ENCODE measurements around the gene HBEGF.

Gene HBEGF

GRCh38 chr5:140346348-140347221 lies at the start of gene HBEGF:
HBEGF (minus strand) TSS chr5:140346603; CDS start chr5:140346328, 275 bp downstream.
- peak; percentile 26 to 27 for DNase-seq (ENCODE audit: extremely low read depth in 1 of 2, low read depth in 1 of 2)

GRCh38 chr5:140393738-140394137 lies 47.3 kb upstream of the HBEGF start:
- DNase-seq (ENCODE audit: extremely low read depth in 1 of 2, low read depth in 1 of 2), result no peak

- no peak for DNase-seq (ENCODE audit: extremely low read depth in 1 of 2, low read depth in 1 of 2)
Measured at GRCh38 chr5:140391732-140392131, 45.3 kb upstream of the HBEGF start.

- no peak for DNase-seq (ENCODE audit: extremely low read depth in 1 of 2, low read depth in 1 of 2)
Measured at GRCh38 chr5:140391312-140391711, 44.9 kb upstream of the HBEGF start.

- no peak for DNase-seq (ENCODE audit: extremely low read depth in 1 of 2, low read depth in 1 of 2)
Measured at GRCh38 chr5:140388052-140388451, 41.6 kb upstream of the HBEGF start.

- DNase-seq (ENCODE audit: extremely low read depth in 1 of 2, low read depth in 1 of 2), result no peak
Measured at GRCh38 chr5:140383300-140383699, 36.9 kb upstream of the HBEGF start.

GRCh38 chr5:140382866-140383265 lies 36.5 kb upstream of the HBEGF start:
- no peak for DNase-seq (ENCODE audit: extremely low read depth in 1 of 2, low read depth in 1 of 2)

- peak in 1 of 2 donors; percentile 31 for DNase-seq (ENCODE audit: extremely low read depth in 1 of 2, low read depth in 1 of 2)
Measured at GRCh38 chr5:140381972-140382371, 35.6 kb upstream of the HBEGF start.

GRCh38 chr5:140381351-140381750 lies 34.9 kb upstream of the HBEGF start:
- no peak for DNase-seq (ENCODE audit: extremely low read depth in 1 of 2, low read depth in 1 of 2)

- DNase-seq (ENCODE audit: extremely low read depth in 1 of 2, low read depth in 1 of 2), result peak in 1 of 2 donors; percentile 19
Measured at GRCh38 chr5:140372971-140373487, 26.6 kb upstream of the HBEGF start.

- DNase-seq (ENCODE audit: extremely low read depth in 1 of 2, low read depth in 1 of 2), result no peak
Measured at GRCh38 chr5:140371356-140372151, 25.2 kb upstream of the HBEGF start.

- DNase-seq (ENCODE audit: extremely low read depth in 1 of 2, low read depth in 1 of 2), result no peak
Measured at GRCh38 chr5:140367256-140368013, 21.0 kb upstream of the HBEGF start.

- DNase-seq (ENCODE audit: extremely low read depth in 1 of 2, low read depth in 1 of 2), result no peak
Measured at GRCh38 chr5:140366589-140367255, 20.3 kb upstream of the HBEGF start.

- no peak for DNase-seq (ENCODE audit: extremely low read depth in 1 of 2, low read depth in 1 of 2)
Measured at GRCh38 chr5:140365941-140366340, 19.5 kb upstream of the HBEGF start.

GRCh38 chr5:140365282-140365681 lies 18.9 kb upstream of the HBEGF start:
- no peak for DNase-seq (ENCODE audit: extremely low read depth in 1 of 2, low read depth in 1 of 2)

- DNase-seq (ENCODE audit: extremely low read depth in 1 of 2, low read depth in 1 of 2), result no peak
Measured at GRCh38 chr5:140364472-140364765, 18.0 kb upstream of the HBEGF start.

GRCh38 chr5:140363631-140364471 lies 17.4 kb upstream of the HBEGF start:
- DNase-seq (ENCODE audit: extremely low read depth in 1 of 2, low read depth in 1 of 2), result no peak

- DNase-seq (ENCODE audit: extremely low read depth in 1 of 2, low read depth in 1 of 2), result peak; percentile 62 to 70
Measured at GRCh38 chr5:140362875-140363630, 16.6 kb upstream of the HBEGF start.

GRCh38 chr5:140362311-140362710 lies 15.9 kb upstream of the HBEGF start:
- no peak for DNase-seq (ENCODE audit: extremely low read depth in 1 of 2, low read depth in 1 of 2)
